Vagina (tissue), 2 donors: Measurements from ENCODE around the gene DMGDH. TPM values are rescaled to one million over a fixed set of nuclear protein-coding genes. Genes with fewer than 3 reads are reported as not detected.

Experiments
- DNase-seq, 2 donors: peaks; one replicate each; pipeline ENCODE4 v3.0.0-alpha.2; 2017; ENCODE audit errors: extremely low spot score in 2 of 2
- H3K27ac ChIP-seq: fragments of 200-600 bp; sonication (generic); one replicate; pipeline ENCODE4 v1.5.1; 2019
- H3K27me3 ChIP-seq: fragments of 200-600 bp; sonication (generic); one replicate; pipeline ENCODE4 v1.5.1; 2019
- H3K36me3 ChIP-seq, 2 donors: fragments of 200-600 bp; sonication (generic); one replicate each; pipeline ENCODE4 v1.5.1; 2017 to 2019
- H3K4me1 ChIP-seq: fragments of 200-600 bp; sonication (generic); one replicate; pipeline ENCODE4 v1.5.1; 2019
- H3K4me3 ChIP-seq, 2 donors: fragments of 200-600 bp; sonication (generic); 1 replicate in 1 of 2; 2 replicates in 1 of 2; pipeline ENCODE4 v1.5.1; 2016 to 2019
- H3K9me3 ChIP-seq: fragments of 200-600 bp; sonication (generic); one replicate; pipeline ENCODE4 v1.5.1; 2019
- CTCF ChIP-seq, 3 experiments: fragments of 450-650 bp in 2 of 3; fragments of 200-600 bp in 1 of 3; sonication (generic) in 1 of 3; IDR thresholded peaks; one replicate each; pipeline ENCODE4 v1.5.1; 2017 to 2019; ENCODE audit warnings: antibody characterized with exemption in 3 of 3, mild to moderate bottlenecking in 2 of 3, moderate library complexity in 2 of 3
- POLR2A ChIP-seq, 2 donors: fragments of 450-650 bp; IDR thresholded peaks; one replicate each; pipeline ENCODE4 v1.6.1; 2017; ENCODE audit warnings: antibody characterized with exemption in 2 of 2, mild to moderate bottlenecking in 2 of 2, moderate library complexity in 2 of 2
- POLR2AphosphoS5 ChIP-seq, 2 donors: sonication (generic); formaldehyde crosslinking; IDR thresholded peaks; one replicate each; pipeline ENCODE4 v1.9.0; 2017; ENCODE audit warnings: antibody characterized with exemption in 2 of 2, mild to moderate bottlenecking in 2 of 2, low read depth in 1 of 2; ENCODE audit not compliant: insufficient read depth in 1 of 2
- intact Hi-C: fragments of 100-400 bp; cut with DNase I; formaldehyde crosslinking; loops from one replicate; pipeline ENCODE4 v1.15.1; 2023
- total RNA-seq: library from RNA; depleted of rRNA; stranded (reverse); fragments of >200 nt; gene quantifications from one replicate; pipeline ENCODE4 v1.2.3, GENCODE V29; 2016

Gene DMGDH
- total RNA-seq, 1 donor from 2014 or later = 4.2 TPM

DNA sequence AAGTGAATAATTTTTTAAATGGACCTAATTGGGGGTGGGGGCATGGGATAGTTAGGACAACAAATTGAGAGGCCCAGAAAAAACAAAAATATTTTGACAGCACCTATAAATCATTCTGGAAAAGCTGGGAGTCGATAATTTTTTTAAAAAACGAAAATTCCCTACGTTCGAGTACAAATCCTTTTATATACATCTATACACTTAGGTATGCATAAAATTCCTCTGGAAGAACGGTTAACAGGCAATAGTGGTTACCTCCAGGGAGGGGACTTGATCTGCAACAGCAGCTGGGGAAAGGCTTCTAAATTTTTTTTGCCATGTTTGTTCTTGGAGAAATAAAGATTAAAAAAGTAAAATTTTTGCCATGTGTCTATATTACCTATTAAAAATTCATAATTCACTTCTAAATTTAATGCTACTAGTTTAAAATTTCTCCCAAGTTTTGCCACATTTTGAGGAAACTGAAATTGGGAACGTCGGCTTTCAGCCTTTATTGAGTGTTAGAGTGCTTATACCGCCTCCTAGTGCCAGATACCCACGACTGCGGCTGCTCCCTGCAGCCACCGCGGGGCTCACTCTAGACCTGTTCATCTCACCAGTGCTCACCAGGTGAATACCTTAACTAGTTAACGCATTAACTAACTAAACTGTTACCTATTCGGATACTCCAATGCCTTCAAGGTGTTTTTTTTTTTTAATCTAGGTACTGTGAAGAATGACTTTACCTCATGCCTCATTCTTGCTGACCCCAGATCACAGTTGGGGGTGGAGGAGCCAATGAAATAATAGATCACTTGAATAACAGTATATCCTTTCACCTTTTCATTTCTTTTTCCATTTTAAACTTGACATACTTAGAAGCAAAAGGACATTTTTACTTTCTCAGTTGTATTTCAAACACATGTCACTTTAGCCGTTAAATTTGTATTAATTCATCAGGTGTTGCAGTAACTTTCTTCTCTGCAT lies 40.3 kb upstream of the DMGDH start:
- Histone ChIP-seq H3K27me3 (peaks cover 7% of the 10 kb centered on the region), H3K4me1 (peaks cover 8% of the 10 kb centered on the region), H3K4me3 (no peak overlapping the region), H3K9me3 (no peaks in the 10 kb centered on the region), H3K36me3 (no peaks in the 10 kb centered on the region), H3K27ac (no peak overlapping the region)
- no peak for TF ChIP-seq POLR2A (IDR thresholded peaks at IDR 0.05)
- TF ChIP-seq POLR2AphosphoS5 (IDR thresholded peaks at IDR 0.05; ENCODE audit: insufficient read depth in 1 of 2, low read depth in 1 of 2) = no peak
- no peak for TF ChIP-seq CTCF (IDR thresholded peaks at IDR 0.05)
- intact Hi-C loops = no loop called here
- DNase-seq = no peak

GRCh38 chr5:79108792-79109191 lies 39.3 kb upstream of the DMGDH start:
- Histone ChIP-seq H3K4me1 (peaks cover 8% of the 10 kb centered on the region), H3K9me3 (no peaks in the 10 kb centered on the region), H3K27ac (no peak overlapping the region), H3K4me3 (no peak overlapping the region), H3K27me3 (peaks cover 7% of the 10 kb centered on the region), H3K36me3 (no peaks in the 10 kb centered on the region)
- no peak for DNase-seq
- intact Hi-C loops = no loop called here
- TF ChIP-seq POLR2AphosphoS5 (IDR thresholded peaks at IDR 0.05; ENCODE audit: insufficient read depth in 1 of 2, low read depth in 1 of 2) (no peak), CTCF (IDR thresholded peaks at IDR 0.05) (no peak), POLR2A (IDR thresholded peaks at IDR 0.05) (no peak)

DNA sequence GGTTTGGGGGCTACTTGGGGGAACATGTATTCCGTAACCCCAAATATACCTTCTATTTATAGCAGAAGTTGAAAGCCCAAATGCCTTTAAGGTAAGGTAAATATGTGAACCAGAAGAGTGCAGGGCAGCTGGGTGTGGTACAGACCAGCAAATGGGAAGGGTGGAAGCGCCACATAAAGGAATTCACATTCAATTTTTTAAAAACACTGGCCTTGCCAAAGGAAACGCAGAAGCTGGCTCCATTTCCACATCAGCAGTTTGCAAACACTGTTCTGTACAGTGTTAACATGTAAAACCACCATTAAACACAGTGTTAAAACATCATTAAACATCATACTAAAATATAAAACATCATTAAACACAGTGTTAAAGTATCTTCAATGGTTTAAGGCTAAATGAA lies 38.6 kb upstream of the DMGDH start:
- no peak overlapping the region for H3K4me3 ChIP-seq
- H3K27ac ChIP-seq = no peak overlapping the region
- no peaks in the 10 kb centered on the region for H3K9me3 ChIP-seq
- intact Hi-C loops = no loop called here
- TF ChIP-seq POLR2AphosphoS5 (IDR thresholded peaks at IDR 0.05; ENCODE audit: insufficient read depth in 1 of 2, low read depth in 1 of 2) = no peak
- TF ChIP-seq CTCF (IDR thresholded peaks at IDR 0.05) = no peak
- TF ChIP-seq POLR2A (IDR thresholded peaks at IDR 0.05) = no peak
- no peak for DNase-seq
- H3K27me3 ChIP-seq = peaks cover 7% of the 10 kb centered on the region
- no peaks in the 10 kb centered on the region for H3K36me3 ChIP-seq
- H3K4me1 ChIP-seq = peaks cover 8% of the 10 kb centered on the region

DNA sequence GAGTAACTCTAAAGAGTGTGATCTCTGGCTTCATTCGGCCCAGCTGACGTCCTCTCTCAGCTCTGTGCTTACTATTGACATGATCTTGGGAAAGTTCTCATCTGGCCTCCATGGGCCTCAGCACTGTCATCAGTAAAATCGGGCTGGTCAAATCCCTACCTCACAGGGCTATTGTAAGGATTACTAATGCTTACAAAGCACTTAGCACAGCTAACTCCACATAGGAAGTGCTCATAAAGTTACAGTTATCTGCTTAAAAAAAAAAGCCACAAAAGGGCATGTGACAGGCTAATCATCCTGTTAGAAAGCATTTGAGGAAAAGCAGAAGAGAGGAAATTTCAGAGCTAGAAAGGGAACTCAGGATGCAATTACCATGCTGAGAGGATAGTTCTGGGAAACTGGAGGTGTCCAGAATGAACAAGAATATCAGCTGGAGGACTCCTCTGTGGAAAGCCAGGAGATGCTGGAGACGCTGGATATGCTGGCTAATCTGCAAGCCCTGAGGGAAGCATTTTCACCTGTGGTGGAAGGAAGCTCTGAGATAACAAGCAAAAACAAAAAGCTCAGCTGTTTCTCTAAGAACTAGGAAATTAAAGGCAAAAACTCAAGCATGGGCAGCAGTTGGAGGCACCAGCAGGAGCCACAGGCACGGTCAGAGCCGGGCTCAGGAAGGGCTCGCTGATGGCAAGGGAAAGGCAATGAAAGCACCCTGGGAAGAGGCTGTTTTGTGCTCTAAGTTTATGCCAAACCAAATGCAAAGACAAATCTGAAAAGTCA lies 37.7 kb upstream of the DMGDH start:
- H3K4me3 ChIP-seq = no peak overlapping the region
- no peak for DNase-seq
- no peak overlapping the region for H3K27ac ChIP-seq
- peaks cover 7% of the 10 kb centered on the region for H3K27me3 ChIP-seq
- H3K36me3 ChIP-seq = no peaks in the 10 kb centered on the region
- peaks cover 6% of the 10 kb centered on the region for H3K4me1 ChIP-seq
- intact Hi-C loops = no loop called here
- TF ChIP-seq CTCF (IDR thresholded peaks at IDR 0.05) (no peak), POLR2AphosphoS5 (IDR thresholded peaks at IDR 0.05; ENCODE audit: insufficient read depth in 1 of 2, low read depth in 1 of 2) (no peak), POLR2A (IDR thresholded peaks at IDR 0.05) (no peak)
- H3K9me3 ChIP-seq = no peaks in the 10 kb centered on the region
